ENCODE results near the gene CZIB.

CZIB gene

GRCh38 chr1:53220171-53220961 is at the start of gene CZIB:
CZIB (minus strand) TSS chr1:53220634; CDS start chr1:53220575, 59 bp downstream.
- peak; percentile 97 for DNase-seq

DNA sequence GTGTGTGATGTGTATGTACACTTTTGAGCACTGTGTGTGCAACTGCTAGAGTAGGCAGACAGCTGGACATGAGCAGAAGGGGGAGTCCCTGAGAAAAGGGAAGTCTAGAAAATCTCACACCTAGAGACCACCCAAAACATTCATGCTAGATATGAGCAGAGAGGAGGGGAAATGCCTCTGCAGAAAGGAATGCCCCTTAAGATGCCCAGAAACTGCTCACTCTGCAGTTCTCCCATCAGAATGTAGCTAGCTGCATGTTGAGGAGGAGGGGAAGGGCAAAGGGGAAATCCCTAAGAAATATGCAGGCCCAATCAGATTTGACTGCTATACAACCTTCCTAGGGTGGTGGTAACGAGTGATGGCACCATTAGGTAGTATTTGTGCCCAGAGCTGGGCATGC is 49.7 kb upstream of the CZIB start:
- DNase-seq = no peak

- DNase-seq = no peak
These were observed 47.3 kb upstream of the CZIB start for GRCh38 chr1:53267761-53268160.

- DNase-seq = no peak
These were observed 45.6 kb upstream of the CZIB start for GRCh38 chr1:53266038-53266437.

- DNase-seq = no peak
These were observed 45.1 kb upstream of the CZIB start for GRCh38 chr1:53265581-53265980.

- DNase-seq = no peak
These were observed 43.6 kb upstream of the CZIB start for GRCh38 chr1:53264048-53264447.

- no peak for DNase-seq
These were observed 41.6 kb upstream of the CZIB start for GRCh38 chr1:53262000-53262399.

DNA sequence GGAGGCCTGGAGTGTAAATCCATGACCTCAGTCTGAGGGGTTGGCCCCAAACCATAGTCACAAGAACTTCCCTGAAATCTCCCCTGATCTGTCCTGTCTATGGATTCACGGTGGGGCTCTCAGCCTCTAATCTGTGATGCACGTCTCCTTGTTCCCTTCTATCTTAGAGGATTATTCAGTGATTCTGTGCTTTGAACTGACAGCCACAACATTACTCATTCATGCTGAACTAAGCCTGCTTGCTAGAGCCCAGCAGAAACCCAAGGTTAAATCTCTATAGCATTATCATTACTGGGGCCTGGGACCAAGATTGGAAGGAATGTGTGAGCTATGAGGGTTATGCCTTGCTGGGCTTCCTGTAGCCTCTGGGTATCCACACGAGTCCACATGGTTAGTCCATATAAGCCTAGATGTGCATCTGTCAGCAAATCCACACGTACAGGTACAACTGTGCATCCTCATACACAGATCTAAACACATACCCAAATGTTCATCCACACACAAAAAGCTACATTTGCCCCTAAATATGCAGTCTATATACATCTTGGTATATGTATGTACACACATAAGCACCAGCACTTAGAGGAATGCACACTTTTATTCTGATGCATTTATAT is 40.3 kb upstream of the CZIB start:
- DNase-seq = no peak

DNA sequence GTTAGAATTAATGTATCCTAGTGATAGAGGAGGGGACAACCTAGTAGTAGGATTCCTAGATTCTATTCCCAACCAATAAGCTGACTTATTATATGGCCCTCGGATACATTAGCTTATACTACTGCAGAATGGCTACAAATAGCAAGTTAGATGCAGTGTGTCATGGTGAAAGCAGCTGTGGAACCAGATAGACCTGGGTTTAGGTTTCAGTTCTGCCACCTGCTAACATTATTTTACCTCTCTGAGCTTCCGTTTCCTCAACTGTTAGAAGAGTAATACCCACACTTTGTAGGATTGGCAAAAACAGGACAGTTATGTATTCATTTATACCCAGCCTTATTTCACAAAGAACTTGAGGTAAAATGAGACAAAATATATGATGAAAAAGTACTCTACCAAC is 39.5 kb upstream of the CZIB start:
- DNase-seq = no peak

GRCh38 chr1:53258216-53258615 is 37.8 kb upstream of the CZIB start:
- no peak for DNase-seq

DNA sequence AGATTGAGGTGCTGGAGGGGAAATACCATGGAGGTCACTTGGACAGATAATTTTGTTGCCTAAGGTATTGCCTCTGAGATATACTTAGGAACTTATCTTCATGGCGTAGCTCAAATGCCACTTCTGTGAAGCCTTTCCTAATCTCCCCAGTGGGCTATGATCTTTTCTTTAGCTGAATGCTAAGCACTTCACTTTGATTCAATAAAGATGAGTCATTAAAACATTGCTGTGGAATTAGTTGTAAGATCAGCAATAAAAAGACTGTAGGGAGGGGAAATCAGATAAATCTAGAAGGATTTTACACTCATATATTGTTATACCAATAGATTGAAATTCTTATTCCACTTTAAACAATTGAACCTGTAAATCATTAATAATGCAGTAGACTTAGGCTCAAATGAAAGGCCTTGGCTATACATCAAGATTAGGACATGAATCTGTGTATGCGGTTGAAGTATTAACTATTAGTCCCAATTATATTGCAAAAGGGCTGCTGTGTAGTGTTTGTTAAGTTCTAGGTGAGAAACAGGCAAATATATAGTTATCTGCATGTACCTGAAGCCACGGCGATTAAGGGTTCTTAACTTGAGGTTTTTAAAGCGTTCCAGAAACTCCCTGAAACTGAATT is 37.1 kb upstream of the CZIB start:
- no peak for DNase-seq

DNA sequence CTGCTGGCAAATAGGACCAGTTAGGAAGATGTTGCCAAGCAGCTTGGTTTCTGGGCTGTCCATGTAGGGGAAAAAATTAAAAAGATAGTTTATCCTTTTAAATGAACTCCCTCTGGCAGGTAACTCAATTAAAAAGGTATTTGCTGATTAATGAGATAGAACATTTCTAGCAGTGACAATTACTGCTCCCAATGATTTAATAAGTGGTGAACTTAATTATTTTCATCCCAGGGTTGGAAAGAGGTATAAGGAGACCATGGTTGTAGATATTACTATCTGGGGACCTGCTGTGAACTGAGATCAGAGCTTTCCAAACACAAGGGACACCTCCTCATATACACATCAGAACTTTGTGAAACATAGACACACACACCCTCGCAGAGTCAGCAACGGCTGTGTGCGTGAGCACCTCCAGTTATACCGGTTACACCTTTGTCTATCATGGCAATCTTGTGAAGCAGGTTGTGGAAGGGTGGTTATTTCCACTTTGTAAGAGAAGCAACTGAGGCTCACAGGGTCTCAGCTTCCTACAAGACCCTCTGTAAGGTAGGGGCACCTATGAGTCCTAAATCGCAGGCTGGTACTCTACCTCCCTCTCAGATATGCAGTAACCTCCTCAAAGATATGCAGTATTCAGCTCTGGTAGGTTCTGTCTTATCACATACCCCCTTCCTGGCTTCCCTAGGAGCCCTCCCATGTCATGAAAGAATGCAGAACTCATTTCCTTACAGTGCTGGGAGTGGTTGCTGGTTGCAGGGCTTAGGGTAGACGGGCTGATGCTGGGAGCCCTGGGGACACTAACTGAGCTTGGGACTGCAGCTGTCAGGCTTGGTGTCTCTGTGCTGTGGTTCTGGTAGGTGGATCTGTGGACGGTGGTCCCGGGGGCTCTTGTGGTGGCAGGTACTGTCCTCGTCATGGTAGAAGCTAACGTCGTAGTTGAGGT is 36.3 kb upstream of the CZIB start:
- no peak for DNase-seq

DNA sequence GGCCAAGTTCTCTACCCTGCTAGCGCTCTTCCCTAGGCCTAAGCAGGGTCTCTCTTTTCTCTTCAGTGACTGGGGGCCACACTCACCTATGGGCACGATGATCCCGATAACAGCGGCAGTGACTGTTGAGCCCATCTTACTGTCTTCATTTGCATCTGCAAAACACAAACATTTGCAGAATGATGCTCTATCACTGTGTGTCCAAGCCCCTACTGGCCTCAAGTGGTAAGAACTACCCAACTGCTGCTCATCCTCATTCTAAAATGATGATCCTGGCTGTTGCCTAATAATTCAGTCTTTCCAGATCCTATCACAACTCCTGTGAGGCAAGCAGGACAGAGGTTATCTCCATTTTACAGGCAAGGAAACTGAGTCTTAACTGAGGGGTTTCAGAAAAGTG is 34.6 kb upstream of the CZIB start:
- DNase-seq = no peak

DNA sequence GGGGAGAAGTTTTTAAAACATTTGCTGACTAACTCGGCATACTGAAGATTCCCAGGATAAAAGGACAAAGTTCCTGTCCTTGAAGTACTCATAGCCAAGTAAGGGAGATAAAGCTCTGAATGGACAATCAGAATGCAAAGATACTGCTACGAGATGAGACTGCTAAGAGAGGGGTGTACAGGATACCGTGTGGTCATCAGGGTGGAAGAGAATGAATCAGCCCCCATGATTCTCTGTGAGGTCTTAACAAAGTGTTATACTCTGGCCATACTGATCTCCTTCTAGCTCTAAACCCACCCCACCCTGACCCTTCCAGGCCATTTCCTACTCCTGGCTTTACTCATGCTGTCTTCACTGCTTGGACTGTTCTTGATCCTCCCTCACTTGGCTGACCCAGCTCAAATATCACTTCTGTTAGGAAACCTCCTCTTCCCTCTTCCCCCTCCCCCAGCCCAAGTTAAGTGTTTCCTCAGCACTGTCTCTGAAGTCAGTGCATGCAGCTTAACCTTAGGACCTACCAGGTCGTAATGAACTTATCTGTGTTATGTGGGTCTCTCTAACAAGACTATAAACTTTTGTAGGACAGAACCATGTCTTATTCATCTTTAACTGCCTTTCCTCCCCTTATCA is 33.7 kb upstream of the CZIB start:
- DNase-seq = no peak

DNA sequence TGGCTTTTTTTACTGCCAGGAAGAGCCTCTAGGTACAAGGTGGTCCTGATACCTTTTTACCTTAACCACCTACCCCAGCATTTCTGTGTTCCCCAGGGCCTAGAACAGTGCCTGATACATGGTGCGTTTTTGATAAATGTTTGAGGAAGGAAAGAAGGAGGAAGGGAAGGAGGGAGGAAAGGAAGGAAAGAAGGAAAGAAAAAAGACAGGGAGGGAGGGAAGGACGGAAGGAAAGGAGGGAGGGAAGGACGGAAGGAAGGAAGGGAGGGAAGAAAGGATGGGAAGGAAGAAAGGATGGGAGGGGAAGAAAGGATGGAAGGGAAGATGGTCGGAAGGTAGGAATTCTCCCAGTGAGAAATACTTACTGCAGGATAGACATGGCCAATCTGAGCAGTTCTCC is 29.9 kb upstream of the CZIB start:
- no peak for DNase-seq

DNA sequence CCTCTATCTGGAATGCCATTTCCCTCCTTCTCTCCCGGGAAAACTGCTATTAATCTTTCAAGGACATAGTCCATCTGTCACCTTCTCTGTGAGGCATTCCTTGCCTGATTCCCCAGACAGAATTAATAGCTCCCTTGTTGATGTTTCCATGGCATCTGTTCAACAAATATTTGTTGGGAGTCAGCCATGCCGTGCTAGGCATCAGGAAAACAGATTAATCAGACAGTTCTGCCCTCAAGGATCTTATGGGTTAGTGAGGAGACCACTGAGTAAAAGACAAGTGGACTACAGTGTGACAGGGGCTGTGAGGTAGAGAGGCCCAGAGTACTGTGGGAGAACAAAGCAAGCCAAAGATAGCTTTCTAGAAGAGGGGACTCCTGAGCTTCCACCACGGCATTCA is 29.3 kb upstream of the CZIB start:
- no peak for DNase-seq

- DNase-seq = no peak
These were observed 26.1 kb upstream of the CZIB start for GRCh38 chr1:53246261-53247134.

GRCh38 chr1:53244141-53244540 is 23.7 kb upstream of the CZIB start:
- DNase-seq = no peak

DNA sequence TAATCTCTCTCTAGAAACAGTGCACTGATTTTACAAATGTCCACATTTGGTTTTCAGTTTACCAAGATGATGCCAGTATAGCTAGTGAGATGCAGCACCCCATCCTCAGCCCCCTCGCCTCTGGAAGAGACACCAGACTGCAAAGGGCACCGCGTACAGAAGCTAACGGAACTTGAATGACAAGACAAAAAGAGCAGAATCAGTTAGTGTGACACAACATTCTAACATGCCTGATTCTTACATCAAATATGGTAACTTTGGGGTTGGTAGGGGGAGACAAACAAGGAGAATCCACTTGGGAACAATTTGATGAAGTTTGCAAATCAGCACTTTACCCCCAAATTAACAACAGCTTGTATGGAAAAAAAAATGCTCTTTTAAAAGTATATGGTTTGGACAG is 21.9 kb upstream of the CZIB start:
- DNase-seq = no peak

- DNase-seq = no peak
These were observed 21.4 kb upstream of the CZIB start for GRCh38 chr1:53241828-53242227.

All from activated effector memory CD4-positive, alpha-beta T cell treated with anti-CD3 and anti-CD28 coated beads, Interleukin-2, amount 50 U/mL, for 16 hours (primary cell).